ENCODE data around the gene LYPLA2. TPM values are rescaled to one million over a fixed set of nuclear protein-coding genes. Genes with fewer than 3 reads are reported as not detected.

LYPLA2 gene
- total RNA-seq, 1 donor from 2014 or later = 45.9 TPM

DNA sequence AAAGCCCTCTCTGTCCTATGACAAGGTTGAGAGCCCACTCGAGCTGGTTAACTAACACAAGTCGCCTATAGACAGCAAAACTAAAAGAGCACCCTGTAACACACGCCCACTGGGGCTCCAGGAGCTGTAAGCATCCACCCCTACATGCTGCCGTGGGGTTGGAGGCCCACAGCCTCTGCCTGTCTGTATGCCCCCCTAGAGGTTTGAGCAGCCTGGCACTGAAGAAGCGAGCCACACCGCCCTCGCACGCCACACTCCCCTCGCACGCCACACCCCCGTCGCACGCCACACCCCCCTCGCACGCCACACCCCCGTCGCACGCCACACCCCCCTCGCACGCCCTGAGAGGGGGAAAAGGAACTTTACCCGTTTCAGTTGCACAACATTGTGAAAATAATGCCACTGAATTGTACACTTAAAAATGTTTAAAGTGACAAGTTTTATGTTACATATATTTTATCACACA, 47.5 kb downstream of the LYPLA2 start:
- DNase-seq (peak; percentile 88), ATAC-seq (peak; percentile 100)
- Histone ChIP-seq H3K4me1 (peaks cover 6% of the 10 kb centered on the region), H3K27ac (no peak overlapping the region), H3K36me3 (no peaks in the 10 kb centered on the region), H3K27me3 (no peaks in the 10 kb centered on the region), H3K4me3 (peak overlapping the region; percentile 43), H3K9me3 (no peaks in the 10 kb centered on the region)
- intact Hi-C loops (cut with DNase I) = no loop called here
- TF ChIP-seq, protein P1, sequence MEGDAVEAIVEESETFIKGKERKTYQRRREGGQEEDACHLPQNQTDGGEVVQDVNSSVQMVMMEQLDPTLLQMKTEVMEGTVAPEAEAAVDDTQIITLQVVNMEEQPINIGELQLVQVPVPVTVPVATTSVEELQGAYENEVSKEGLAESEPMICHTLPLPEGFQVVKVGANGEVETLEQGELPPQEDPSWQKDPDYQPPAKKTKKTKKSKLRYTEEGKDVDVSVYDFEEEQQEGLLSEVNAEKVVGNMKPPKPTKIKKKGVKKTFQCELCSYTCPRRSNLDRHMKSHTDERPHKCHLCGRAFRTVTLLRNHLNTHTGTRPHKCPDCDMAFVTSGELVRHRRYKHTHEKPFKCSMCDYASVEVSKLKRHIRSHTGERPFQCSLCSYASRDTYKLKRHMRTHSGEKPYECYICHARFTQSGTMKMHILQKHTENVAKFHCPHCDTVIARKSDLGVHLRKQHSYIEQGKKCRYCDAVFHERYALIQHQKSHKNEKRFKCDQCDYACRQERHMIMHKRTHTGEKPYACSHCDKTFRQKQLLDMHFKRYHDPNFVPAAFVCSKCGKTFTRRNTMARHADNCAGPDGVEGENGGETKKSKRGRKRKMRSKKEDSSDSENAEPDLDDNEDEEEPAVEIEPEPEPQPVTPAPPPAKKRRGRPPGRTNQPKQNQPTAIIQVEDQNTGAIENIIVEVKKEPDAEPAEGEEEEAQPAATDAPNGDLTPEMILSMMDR (IDR thresholded peaks at IDR 0.05) = no peak

DNA sequence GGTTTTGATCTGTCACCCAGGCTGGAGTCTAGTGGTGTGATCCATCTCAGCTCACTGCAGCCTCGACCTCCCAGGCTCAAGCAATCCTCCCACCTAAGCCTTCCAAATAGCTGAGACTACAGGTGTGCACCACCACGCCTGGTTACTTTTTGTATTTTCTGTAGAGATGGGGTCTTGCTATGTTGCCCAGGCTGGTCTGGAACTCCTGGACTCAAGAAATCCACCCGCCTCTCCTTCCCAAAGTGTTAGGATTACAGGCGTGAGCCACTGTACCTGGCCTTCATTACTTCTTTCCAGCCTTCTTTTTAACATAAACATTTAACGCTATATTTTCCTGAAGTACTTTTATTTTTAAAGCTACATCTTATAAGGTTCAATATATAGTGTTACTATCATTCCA, 52.7 kb downstream of the LYPLA2 start:
- peaks cover 47% of the 10 kb centered on the region for H3K36me3 ChIP-seq

More for the DNA sequence above, 52.7 kb downstream of the LYPLA2 start:
- Histone ChIP-seq H3K27ac (no peak overlapping the region), H3K27me3 (no peaks in the 10 kb centered on the region), H3K4me3 (no peak overlapping the region), H3K4me1 (no peaks in the 10 kb centered on the region), H3K9me3 (no peaks in the 10 kb centered on the region)
- ATAC-seq = no peak
- DNase-seq = no peak
- intact Hi-C loops (cut with DNase I) = no loop called here
- TF ChIP-seq, protein P1 (IDR thresholded peaks at IDR 0.05) = no peak

Other genes starting within 250 kb of the LYPLA2 start
- gene ID3, start 231.6 kb upstream of the LYPLA2 start, total RNA-seq = 242 TPM
- 895 TPM for gene RPL11, start 99.3 kb upstream of the LYPLA2 start, total RNA-seq
- gene ELOA, start 47.7 kb upstream of the LYPLA2 start, total RNA-seq = 66.2 TPM
- 46.5 TPM for gene PITHD1, start 12.7 kb upstream of the LYPLA2 start, total RNA-seq
- 62.9 TPM for gene GALE, start 9.6 kb downstream of the LYPLA2 start, total RNA-seq
- gene HMGCL, start 34.3 kb downstream of the LYPLA2 start, total RNA-seq = 40.1 TPM
- gene FUCA1, start 77.1 kb downstream of the LYPLA2 start, total RNA-seq = 44.4 TPM
- gene CNR2, start 122.2 kb downstream of the LYPLA2 start, total RNA-seq = 0.06 TPM
- 119 TPM for gene PNRC2, start 168.7 kb downstream of the LYPLA2 start, total RNA-seq
- 96.0 TPM for gene SRSF10, start 189.2 kb downstream of the LYPLA2 start, total RNA-seq